ENCODE results near the gene ANKHD1. TPM values are rescaled to one million over a fixed set of nuclear protein-coding genes. Genes with fewer than 3 reads are reported as not detected.

ANKHD1 gene
- total and polyA plus RNA-seq, 2 of the 8 experiments (the other 6 are each of a cell fraction or from before 2014, with no cell fraction given) = 69.9 to 108 TPM

- TF ChIP-seq, protein P1, sequence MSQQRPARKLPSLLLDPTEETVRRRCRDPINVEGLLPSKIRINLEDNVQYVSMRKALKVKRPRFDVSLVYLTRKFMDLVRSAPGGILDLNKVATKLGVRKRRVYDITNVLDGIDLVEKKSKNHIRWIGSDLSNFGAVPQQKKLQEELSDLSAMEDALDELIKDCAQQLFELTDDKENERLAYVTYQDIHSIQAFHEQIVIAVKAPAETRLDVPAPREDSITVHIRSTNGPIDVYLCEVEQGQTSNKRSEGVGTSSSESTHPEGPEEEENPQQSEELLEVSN (IDR thresholded peaks at IDR 0.05) = no peak
- TF ChIP-seq KDM5A (IDR thresholded peaks at IDR 0.05; ENCODE audit: low read length) (no peak), EGR1 (IDR thresholded peaks at IDR 0.05; ENCODE audit: borderline replicate concordance, low read depth, low read length) (no peak), POU5F1 (IDR thresholded peaks at IDR 0.05; ENCODE audit: low read depth, low read length) (no peak), CHD2 (IDR thresholded peaks at IDR 0.05; ENCODE audit: low read length) (no peak), CHD1 (IDR thresholded peaks at IDR 0.05; ENCODE audit: low read depth, low read length) (no peak), PHF8 (conservative IDR thresholded peaks at IDR 0.05; ENCODE audit: low read depth, low read length) (no peak)
Observed at GRCh38 chr5:140548791-140549190, 147.2 kb downstream of the ANKHD1 start (continued).

All from H1 (cell line).